ENCODE measurements around the gene TLR2. TPM values are rescaled to one million over a fixed set of nuclear protein-coding genes. Genes with fewer than 3 reads are reported as not detected.

TLR2 gene
- total and polyA plus RNA-seq, 2 donors (not counting 3 experiments of a cell fraction or from before 2014, with no cell fraction given): 0.29 to 1.4 TPM

DNA sequence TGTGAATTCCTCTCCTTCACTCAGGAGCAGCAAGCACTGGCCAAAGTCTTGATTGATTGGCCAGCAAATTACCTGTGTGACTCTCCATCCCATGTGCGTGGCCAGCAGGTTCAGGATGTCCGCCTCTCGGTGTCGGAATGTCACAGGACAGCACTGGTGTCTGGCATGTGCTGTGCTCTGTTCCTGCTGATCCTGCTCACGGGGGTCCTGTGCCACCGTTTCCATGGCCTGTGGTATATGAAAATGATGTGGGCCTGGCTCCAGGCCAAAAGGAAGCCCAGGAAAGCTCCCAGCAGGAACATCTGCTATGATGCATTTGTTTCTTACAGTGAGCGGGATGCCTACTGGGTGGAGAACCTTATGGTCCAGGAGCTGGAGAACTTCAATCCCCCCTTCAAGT, 20.4 kb downstream of the TLR2 start:
- H3K9me1 ChIP-seq (replicated peaks; ENCODE audit: control insufficient read depth, extremely low read depth, insufficient read depth, low read length): no peaks in the 10 kb centered on the region
- dilution Hi-C loops (cut with MboI; ENCODE audit: extremely low pct_ligation_motif_present, low sequenced_read_pairs): no loop called here
- peaks cover under 1 to 6% of the 10 kb centered on the region in 2 experiments for H3K27me3 ChIP-seq (ENCODE audit: control insufficient read depth in 2 of 2, insufficient read depth in 2 of 2, low read length in 2 of 2)
- FAIRE-seq (no peak), DNase-seq (ENCODE audit: low read depth, low spot score) (no peak)
- H3K27ac ChIP-seq (ENCODE audit: insufficient read depth, low read depth, low read length): no peak overlapping the region
- no peaks in the 10 kb centered on the region for H3K4me1 ChIP-seq (ENCODE audit: control insufficient read depth, extremely low read depth, insufficient read depth, low read length)
- H3K9ac ChIP-seq (replicated peaks; ENCODE audit: extremely low read depth, insufficient read depth, low read length): no peak overlapping the region
- ChIA-PET POLR2A (no interaction called here), CTCF (no interaction called here)
- no peaks in the 10 kb centered on the region for H4K20me1 ChIP-seq (replicated peaks; ENCODE audit: control insufficient read depth, extremely low read depth, insufficient read depth, low read length)
- intact Hi-C loops (cut with micrococcal nuclease): no loop called here
- no peaks in the 10 kb centered on the region for H3K9me3 ChIP-seq (replicated peaks; ENCODE audit: control insufficient read depth, insufficient read depth, low read length)
- H2AFZ ChIP-seq (ENCODE audit: low read depth, low read length): no peak overlapping the region
- H3K4me3 ChIP-seq (replicated peaks in 1 of 3; ENCODE audit: insufficient read depth in 1 of 3, low read depth in 1 of 3, low read length in 3 of 3): no peak overlapping the region
- no peaks in the 10 kb centered on the region for H3K79me2 ChIP-seq (ENCODE audit: control insufficient read depth, insufficient read depth, low read length)
- no peak overlapping the region for H3K4me2 ChIP-seq (ENCODE audit: insufficient read depth, low read length)
- TF ChIP-seq POLR2A (IDR thresholded peaks at IDR 0.05; ENCODE audit: low read depth, low read length) (no peak), POLR2AphosphoS5 (IDR thresholded peaks at IDR 0.05; ENCODE audit: insufficient read depth, low read depth, low read length) (no peak), JUN (IDR thresholded peaks at IDR 0.05; ENCODE audit: borderline replicate concordance, insufficient read depth, insufficient read length, low read depth) (no peak), FOS (IDR thresholded peaks at IDR 0.05; ENCODE audit: borderline replicate concordance, insufficient read depth, low read length) (no peak), GATA2 (IDR thresholded peaks at IDR 0.05; ENCODE audit: insufficient read depth, insufficient read length, low read depth, low read length) (no peak), EZH2 (IDR thresholded peaks at IDR 0.05; ENCODE audit: borderline replicate concordance, low read depth, low read length, severe bottlenecking) (no peak), MYC (IDR thresholded peaks at IDR 0.05; ENCODE audit: low read depth, low read length) (no peak)
- TF ChIP-seq, protein P1, sequence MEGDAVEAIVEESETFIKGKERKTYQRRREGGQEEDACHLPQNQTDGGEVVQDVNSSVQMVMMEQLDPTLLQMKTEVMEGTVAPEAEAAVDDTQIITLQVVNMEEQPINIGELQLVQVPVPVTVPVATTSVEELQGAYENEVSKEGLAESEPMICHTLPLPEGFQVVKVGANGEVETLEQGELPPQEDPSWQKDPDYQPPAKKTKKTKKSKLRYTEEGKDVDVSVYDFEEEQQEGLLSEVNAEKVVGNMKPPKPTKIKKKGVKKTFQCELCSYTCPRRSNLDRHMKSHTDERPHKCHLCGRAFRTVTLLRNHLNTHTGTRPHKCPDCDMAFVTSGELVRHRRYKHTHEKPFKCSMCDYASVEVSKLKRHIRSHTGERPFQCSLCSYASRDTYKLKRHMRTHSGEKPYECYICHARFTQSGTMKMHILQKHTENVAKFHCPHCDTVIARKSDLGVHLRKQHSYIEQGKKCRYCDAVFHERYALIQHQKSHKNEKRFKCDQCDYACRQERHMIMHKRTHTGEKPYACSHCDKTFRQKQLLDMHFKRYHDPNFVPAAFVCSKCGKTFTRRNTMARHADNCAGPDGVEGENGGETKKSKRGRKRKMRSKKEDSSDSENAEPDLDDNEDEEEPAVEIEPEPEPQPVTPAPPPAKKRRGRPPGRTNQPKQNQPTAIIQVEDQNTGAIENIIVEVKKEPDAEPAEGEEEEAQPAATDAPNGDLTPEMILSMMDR (IDR thresholded peaks at IDR 0.05; ENCODE audit: extremely low read depth in 1 of 2, insufficient read depth in 1 of 2, low read depth in 1 of 2, low read length in 2 of 2): no peak
- TF ChIP-seq, protein P2, sequence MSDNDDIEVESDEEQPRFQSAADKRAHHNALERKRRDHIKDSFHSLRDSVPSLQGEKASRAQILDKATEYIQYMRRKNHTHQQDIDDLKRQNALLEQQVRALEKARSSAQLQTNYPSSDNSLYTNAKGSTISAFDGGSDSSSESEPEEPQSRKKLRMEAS (IDR thresholded peaks at IDR 0.05; ENCODE audit: insufficient read depth, insufficient read length): no peak
- H3K36me3 ChIP-seq (ENCODE audit: control insufficient read depth in 2 of 2, extremely low read depth in 1 of 2, insufficient read depth in 2 of 2, low read length in 2 of 2): no peaks in the 10 kb centered on the region
- no TSS peak for BruUV-seq (replicated peaks)
